Inflammatory macrophage treated with lipopolysaccharide for 4 hours (primary cell): ENCODE data around the gene GPATCH2L.

ENCODE experiments used
- DNase-seq: peaks from one replicate; pipeline ENCODE4 v3.0.0-alpha.2; 2020

GPATCH2L gene

DNA sequence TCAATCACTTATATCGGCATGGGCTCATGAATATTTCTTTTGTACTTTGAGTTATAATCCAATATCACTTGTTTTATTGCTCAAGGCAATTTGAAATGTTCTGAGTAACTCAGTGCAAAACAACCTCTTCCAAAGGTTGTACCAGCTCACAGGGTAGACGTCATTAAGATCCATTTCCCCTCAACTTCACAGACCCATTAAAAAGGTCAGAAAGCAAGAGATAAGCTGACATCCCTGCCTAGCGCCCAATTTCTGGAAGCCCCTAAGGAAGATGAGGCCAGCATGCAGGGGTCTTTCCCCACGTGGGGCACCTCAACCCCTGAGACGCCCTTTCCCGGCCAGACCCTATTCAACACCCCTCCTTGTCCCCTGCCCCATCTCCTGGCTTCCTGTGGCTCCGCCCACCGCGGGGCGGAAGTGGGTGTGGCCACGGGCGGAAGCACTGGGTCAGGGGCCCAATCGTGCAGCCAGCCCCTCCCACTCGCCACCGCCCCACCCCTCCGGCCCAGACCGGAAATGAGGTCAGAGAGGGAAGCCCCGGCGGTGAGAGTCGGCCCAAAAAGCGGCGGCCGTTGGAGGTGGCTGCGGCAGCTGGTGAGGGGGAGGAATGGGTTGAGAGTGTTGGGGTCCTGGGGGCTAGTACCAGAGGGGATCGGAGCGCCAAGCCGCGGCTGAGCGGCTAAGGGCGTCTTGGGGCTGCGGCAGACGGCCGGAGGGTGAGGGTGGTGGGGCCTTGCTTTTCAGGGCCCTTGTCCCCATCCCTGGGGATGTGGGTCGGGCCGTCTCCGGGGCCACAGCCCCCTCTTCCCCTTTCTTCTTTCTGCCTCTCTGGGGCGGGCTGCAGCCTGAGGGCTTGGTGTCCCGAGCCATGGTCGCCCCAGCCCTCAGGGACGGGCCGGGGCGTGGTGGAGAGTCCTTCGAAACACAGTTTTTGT lies at the start of gene GPATCH2L:
TSS of gene GPATCH2L (plus strand) at position 525 of the 935 bp plus-strand sequence. CDS start 2,442 bp downstream, outside the sequence.
- peak; percentile 93 for DNase-seq

DNA sequence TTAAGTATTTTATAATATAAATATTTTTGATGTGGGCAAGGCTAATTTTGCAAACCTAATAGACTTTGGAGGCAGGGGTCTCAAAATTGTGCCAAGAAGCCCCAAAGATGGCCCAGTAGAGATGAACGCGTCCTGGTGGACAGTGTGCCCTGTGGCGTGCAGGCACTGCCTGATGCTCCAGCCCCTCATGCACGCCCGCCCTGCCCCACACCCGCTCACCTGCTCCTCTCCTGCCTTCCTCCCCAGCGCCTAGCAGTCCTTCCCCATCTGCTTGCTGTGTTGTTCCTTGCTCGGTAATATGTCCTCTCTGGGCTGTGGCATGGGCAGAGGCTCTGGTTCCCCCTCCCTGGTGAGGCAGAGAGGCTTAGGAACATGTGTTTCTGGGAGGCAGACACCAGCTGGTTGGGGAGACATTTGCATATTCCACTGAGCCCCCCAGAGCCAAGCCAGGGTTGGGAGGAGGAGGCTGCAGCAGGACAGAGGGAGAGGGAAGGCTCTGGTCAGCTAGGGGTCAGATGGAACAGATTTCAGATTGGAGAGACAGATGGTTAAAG lies 46.8 kb upstream of the GPATCH2L start:
- DNase-seq, result no peak

DNA sequence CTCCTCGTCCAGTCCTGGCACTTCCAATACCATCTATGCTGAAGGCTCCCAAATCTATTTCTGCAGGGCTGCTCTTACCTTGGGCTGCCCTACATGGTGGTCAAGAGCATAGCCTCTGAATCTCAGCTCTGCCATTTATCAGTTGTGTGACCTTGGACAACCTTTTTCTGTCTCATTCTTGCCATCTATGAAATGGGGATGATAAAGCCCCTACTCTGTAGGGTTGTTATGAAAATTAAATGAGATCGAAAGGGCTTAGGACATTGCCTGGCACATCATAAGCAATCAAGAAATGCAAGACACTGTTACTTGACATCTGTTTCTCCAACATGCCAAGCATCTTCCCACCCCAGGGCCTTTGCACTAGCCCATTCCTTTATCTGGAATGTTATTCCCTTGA lies 45.5 kb upstream of the GPATCH2L start:
- DNase-seq, result no peak

- DNase-seq, result no peak
These were observed 42.4 kb upstream of the GPATCH2L start for GRCh38 chr14:76109087-76109880.

DNA sequence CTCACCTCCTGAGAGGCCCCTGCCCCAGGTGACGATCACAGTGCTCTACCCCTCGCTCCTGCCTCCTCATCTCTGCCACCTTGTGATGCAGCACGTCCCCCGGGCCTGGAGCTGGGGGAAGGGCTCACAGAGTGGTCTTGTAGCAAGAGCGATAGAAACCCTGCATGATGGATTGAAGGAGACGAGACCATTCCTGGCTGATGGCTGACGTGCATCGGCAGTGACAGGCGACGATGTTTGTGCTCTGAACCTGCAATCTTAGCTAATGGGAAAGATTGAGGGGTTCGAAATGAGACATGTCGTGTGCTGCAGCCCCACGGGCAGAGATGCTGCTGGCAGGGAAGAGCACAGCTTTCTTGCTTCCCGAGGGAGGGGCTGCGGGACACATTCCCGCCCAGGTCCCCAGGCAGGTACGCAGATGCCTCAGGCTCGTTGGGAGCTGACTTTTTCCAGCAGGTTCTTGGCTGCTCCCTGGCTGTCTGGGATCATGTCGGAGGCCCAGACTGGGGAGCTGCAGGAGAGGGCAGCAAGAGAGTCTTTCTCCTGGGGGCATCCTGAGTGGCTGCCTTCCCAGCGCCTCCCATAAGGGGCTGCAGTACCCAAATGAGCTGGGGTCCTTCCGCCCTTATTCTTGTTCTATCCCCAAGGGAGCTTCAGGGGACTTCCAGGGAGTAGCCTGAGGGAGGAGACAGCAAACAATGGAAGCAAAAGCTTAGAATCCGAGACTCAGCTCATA lies 38.7 kb upstream of the GPATCH2L start:
- no peak for DNase-seq

DNA sequence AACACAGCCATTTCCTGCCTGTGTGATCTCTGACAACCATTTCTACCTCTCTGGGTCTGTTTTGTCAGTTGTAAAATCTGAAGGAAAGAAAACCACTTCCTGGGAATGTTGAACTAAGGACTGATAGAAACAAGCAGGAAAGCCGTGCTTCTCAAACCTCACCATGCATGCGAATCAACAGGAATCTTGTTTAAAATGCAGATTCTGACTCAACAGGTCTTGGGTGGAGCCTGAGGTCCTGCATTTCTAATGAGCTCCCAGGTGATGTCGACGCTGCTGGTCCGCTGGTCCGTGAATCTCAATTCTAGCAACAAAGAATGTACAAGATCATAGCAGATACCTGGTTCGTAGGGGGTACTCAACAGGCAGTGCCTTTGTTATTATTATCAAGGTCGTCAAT lies 38.0 kb upstream of the GPATCH2L start:
- DNase-seq, result no peak

DNA sequence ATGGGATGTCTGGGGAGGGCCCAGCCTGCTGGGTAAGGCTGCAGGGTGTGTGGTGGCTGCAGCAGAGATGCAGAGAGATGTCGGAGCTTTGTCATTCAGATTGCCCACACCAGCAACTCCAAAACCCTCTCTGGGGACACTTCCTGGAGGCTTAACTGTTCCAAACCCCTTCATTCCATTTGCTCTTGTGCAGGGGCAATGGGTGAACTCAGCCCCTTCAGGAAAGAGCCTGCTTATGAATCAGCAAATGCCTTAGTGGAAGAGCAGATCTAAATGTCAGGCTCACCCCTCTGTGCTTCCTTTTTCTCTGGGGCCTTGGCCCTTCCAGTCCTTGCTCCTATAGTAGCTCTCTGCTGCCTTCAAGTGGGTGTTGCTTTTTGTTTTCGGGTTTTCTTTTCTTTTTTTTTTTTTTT lies 36.7 kb upstream of the GPATCH2L start:
- DNase-seq, result no peak

DNA sequence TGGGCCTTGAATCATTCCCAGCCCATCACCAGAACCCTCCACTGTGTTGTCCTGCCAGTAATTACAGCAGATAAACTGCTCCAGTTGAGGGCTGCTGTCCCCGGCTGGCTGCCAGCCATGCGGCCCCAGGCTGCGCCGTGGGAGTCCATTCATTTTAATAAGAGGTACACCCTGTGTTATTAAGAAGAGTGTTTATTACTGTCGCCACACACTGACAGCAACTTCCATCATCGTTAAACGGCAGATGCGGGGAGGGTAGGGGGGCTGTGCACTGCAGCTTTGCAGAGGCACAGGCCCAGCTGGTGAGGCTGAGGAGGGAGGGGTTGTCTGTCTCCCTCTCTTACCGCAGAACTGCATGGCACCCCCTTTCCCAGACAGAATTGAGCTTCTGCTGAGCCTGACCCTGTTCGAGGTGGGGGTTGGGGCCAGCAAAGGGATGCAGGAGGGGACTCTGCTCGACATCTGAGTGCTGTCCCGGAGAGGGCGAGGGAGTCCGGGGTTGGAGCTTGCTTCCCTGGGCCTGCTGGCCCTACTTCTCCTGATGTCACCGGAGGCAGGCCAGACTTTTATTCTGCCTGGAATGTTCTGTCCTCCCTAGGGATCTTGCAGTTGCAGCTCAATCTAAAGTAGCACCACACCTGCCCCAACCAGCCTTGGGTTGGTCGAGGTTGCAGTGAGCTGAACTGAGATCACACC lies 33.8 kb upstream of the GPATCH2L start:
- no peak for DNase-seq

DNA sequence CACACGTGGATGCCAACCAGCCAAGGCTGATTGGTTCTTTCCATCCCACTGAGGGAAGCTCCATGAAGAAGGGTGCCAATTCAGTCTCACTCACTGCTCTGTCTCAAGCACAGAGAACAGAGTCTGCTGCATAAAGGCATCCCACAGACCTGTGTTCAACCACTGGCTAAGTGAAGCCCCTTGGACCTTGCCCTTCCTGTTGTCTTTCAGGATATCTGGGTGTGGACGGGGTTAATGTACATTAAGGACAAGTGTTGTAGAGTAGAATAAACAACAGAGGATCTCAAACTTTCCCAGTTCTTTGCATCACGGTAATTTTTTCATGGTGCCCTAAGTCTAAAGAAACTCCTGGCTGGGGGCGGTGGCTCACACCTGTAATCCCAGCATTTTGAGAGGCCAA lies 33.1 kb upstream of the GPATCH2L start:
- DNase-seq, result no peak

DNA sequence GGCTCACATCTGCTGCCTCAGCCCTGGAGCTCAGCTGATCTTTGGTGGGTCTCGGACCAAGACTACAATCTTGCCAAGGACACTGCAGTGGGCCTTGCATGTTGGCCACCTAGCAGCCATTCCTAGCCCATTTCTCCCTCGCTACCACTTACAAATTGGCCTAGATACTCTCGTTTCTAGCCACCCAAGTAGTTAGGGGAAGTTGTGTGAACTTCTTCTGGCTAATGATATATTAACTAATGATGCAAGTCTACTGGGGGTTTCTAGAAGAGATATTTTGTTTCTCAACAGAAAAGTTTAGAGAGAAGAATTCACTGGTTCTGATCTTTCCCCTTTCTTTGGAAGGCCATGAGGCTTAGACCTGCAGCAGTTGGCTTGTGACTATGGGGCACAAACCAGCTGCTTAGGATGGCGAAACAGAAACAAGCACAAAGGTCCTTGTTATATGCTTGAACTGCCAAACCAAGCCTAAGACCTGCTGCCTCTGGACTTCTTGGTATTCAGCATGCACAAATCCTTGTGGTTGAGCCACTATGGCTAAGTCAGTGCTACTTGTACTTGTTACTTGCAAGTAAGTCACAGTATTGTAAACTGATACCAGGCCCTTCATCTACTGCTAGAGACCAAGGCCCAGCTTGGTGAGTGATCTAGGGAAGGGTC lies 30.5 kb upstream of the GPATCH2L start:
- no peak for DNase-seq

DNA sequence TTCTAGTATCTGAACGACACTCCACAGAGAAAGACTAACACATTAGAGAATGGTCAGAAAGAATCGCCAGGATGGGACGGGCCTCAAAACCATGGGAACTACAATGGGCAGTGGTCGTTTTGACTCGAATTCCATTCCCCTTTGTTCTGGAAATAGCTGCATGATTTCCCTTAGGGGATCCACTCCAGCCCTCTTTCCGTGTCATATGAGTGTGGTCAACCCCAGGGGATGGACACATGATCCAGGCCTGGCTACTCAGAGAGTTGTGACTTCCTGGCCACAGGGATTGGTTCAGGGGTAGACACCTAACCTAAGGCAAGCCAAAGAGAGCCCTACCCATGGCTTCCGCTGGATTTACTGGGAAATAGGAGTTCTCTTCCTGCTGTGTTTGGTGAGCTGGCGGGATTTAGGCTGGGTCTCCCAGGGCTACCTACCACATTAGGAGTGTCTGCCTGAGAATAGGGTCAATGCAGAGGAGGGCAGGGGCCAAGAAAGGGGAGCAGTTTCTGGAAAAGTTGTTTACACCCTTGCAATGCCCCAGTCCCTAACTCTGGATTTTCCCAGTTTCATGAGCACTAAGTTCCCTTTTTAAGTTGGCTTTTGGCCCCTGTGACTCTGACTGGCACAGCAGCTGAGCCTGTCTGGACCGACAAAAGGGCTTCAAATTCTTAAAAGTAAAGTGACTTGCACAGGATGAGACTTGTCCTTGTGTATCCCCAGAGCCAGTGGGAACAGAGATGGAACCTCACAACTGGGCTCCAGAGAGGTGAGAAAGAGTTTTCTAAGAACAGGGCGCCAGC lies 28.1 kb upstream of the GPATCH2L start:
- DNase-seq, result peak; percentile 44

DNA sequence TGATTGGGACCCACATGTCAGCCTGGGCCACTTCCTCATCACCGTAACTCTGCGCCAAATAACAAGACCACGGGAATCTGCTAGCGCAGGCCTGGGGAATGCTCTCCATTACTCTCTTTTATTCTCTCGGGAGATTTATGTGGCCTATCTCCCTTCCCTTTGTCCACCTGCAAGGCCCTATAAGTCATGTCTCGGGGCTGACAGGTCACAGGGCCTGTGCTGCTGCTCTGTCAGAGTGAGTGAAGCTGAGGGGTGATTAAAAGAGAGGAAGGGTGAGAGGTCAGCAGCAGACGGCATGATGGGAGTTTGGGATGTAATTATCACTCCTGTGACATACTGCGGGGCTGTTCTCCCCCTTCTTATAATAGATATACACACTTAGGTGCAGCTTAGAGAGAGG lies 26.2 kb upstream of the GPATCH2L start:
- no peak for DNase-seq

DNA sequence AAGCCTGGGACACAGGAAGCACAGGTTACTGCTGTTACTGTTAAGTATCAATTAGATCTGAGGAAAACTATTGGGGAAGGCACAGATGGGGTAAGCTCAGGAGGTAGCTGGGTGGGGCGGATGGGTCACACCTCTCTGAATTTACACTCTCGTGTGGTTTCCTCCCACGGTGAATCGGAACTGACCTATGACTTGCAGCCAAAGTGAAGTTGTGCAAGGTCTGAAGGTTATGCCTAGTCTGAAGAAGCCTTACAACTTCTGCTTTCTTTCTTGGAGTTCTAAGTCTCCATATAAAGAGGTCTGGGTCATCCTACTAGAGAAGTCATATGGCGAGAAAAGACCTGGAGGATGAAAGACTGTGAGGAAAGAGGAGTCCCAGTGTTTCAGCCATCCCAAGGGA lies 25.6 kb upstream of the GPATCH2L start:
- DNase-seq, result peak; percentile 68

DNA sequence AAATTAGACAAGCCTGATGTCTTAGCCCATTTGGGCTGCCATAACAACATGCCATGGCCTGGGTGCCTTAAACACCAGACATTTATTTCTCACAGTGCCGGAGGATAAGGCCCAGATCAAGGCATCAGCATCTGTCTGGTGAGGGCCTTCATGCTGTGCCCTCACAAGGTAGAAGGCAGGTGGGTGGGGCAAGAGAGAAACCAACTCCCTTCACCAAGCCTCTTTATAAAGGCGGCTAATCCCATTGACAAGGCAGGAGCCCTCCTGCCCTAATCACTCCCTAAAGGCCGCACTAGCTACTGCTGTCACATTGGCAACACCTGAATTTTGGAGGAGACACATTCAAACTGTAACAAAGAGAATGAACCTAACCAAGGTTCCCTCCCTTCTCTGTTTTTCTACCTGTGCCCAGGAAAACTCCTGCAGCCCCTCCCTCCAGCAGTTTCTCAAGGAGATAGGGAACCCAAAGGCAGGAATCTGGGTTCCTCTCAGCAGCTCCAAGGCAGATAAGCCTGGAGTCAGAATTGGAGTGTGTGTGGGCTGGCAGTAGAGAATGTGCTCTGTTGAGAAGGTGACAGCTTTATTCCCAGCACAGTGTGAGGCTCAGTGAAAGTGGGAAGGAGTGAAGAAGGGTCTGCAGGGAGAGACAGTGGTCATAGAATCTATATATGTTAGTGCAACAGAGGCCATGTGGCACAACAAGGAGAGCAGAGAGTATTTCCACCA lies 21.7 kb upstream of the GPATCH2L start:
- no peak for DNase-seq

- DNase-seq, result no peak
These were observed 20.4 kb upstream of the GPATCH2L start for GRCh38 chr14:76131071-76131965.

DNA sequence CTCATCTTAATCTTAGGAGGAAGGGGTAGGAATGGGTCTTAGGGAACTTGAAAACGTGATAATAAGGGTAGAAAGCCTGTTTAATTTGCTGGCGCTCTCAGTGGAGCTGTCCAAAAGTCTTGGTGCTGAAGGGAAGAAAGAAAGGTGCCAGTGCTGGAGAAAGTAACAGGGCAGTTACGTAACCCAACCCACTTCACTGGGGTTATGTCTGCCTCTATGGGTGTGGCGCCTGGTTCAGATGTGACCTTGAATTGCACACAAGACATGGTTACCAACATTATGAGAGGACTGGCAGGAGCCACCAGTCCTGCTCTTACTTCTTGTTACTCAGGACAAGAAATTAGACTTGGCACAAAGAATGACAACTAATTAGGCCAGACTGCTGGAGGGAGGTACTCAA lies 18.6 kb upstream of the GPATCH2L start:
- DNase-seq, result no peak

- DNase-seq, result no peak
These were observed 17.5 kb upstream of the GPATCH2L start for GRCh38 chr14:76134231-76134630.

DNA sequence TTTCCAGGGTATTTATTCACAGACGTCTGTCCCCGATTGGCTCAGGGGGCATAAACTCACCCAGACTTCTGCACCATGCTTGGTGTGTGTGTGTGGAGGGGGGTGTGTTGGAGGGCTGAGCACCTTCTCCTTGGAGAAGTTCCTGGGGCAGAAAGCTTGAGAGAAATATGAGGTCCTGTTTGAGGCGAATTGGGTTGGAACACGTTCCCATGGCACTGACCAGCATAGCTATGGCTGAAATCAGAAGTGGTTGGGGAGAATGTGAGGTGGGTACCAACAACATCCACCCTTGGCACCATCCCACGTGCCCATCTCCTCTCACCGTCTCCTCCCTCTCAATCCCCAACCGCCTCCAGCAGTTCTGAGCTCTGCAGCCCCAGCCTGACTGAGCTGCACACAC lies 16.0 kb upstream of the GPATCH2L start:
- no peak for DNase-seq
